KMS-11 (cell line): ENCODE data around the gene CHST10.

Experiments used
- H2AFZ ChIP-seq: fragments of 200-600 bp; sonication (generic); 2 replicates; pipeline ENCODE4 v1.6.1; 2016; ENCODE audit warnings: antibody characterized with exemption, mixed run types, low read depth
- H3K27ac ChIP-seq: fragments of 200-600 bp; sonication (generic); 2 replicates; pipeline ENCODE4 v1.6.1; 2016; ENCODE audit warnings: mild to moderate bottlenecking, mixed run types
- H3K27me3 ChIP-seq: fragments of 200-600 bp; sonication (generic); 2 replicates; pipeline ENCODE4 v1.6.1; 2017; ENCODE audit warnings: mild to moderate bottlenecking, low read depth, mixed run types, moderate library complexity; ENCODE audit not compliant: insufficient read depth
- H3K36me3 ChIP-seq: fragments of 200-600 bp; sonication (generic); 2 replicates; pipeline ENCODE4 v1.6.1; 2017; ENCODE audit warnings: mild to moderate bottlenecking, mixed run types; ENCODE audit not compliant: insufficient read depth
- H3K4me1 ChIP-seq: fragments of 200-600 bp; sonication (generic); 2 replicates; pipeline ENCODE4 v1.6.1; 2016; ENCODE audit warnings: mild to moderate bottlenecking, low read depth, mixed run types; ENCODE audit not compliant: poor library complexity, severe bottlenecking
- H3K4me2 ChIP-seq: fragments of 200-600 bp; sonication (generic); 2 replicates; pipeline ENCODE4 v1.7.0; 2016; ENCODE audit warnings: mild to moderate bottlenecking, mixed run types
- H3K4me3 ChIP-seq: fragments of 200-600 bp; sonication (generic); IDR thresholded peaks from 2 replicates; pipeline ENCODE4 v1.6.1; 2017; ENCODE audit warnings: low read depth, low read length, mixed read lengths; ENCODE audit not compliant: insufficient read depth
- H3K79me2 ChIP-seq: fragments of 200-600 bp; sonication (generic); 2 replicates; pipeline ENCODE4 v1.6.1; 2016; ENCODE audit warnings: low read depth, mixed run types; ENCODE audit not compliant: insufficient read depth
- H3K9ac ChIP-seq: fragments of 200-600 bp; sonication (generic); 2 replicates; pipeline ENCODE4 v1.6.1; 2016; ENCODE audit warnings: mild to moderate bottlenecking, mixed run types
- H4K20me1 ChIP-seq: fragments of 200-600 bp; sonication (generic); 2 replicates; pipeline ENCODE4 v1.6.1; 2016; ENCODE audit warnings: mild to moderate bottlenecking, mixed run types; ENCODE audit not compliant: insufficient read depth
- CTCF ChIP-seq: fragments of 200-600 bp; sonication (generic); conservative IDR thresholded peaks from 2 replicates; pipeline ENCODE4 v1.6.1; 2017; ENCODE audit warnings: low read depth, mild to moderate bottlenecking, antibody characterized with exemption, low read length, moderate library complexity, mixed read lengths

CHST10 gene

GRCh38 chr2:100399714-100400113 lies 17.8 kb downstream of the CHST10 start:
- Histone ChIP-seq H4K20me1 (no peaks in the 10 kb centered on the region), H3K4me1 (no peaks in the 10 kb centered on the region), H2AFZ (no peak overlapping the region), H3K27me3 (no peaks in the 10 kb centered on the region), H3K79me2 (no peaks in the 10 kb centered on the region), H3K36me3 (no peaks in the 10 kb centered on the region), H3K4me3 (no peak overlapping the region), H3K4me2 (no peak overlapping the region), H3K9ac (no peak overlapping the region), H3K27ac (no peak overlapping the region)
- no peak for TF ChIP-seq CTCF

GRCh38 chr2:100397976-100398375 lies 19.5 kb downstream of the CHST10 start:
- Histone ChIP-seq H3K4me1 (no peaks in the 10 kb centered on the region), H4K20me1 (no peaks in the 10 kb centered on the region), H3K36me3 (no peaks in the 10 kb centered on the region), H3K9ac (no peak overlapping the region), H2AFZ (no peak overlapping the region), H3K4me3 (no peak overlapping the region), H3K79me2 (no peaks in the 10 kb centered on the region), H3K27ac (no peak overlapping the region), H3K27me3 (no peaks in the 10 kb centered on the region), H3K4me2 (no peak overlapping the region)
- TF ChIP-seq CTCF: no peak

GRCh38 chr2:100397118-100397860 lies 20.2 kb downstream of the CHST10 start:
- H3K4me1 ChIP-seq: no peaks in the 10 kb centered on the region
- H3K27me3 ChIP-seq: no peaks in the 10 kb centered on the region
- H2AFZ ChIP-seq: no peak overlapping the region
- H3K79me2 ChIP-seq: no peaks in the 10 kb centered on the region
- TF ChIP-seq CTCF: no peak
- no peak overlapping the region for H3K27ac ChIP-seq
- no peak overlapping the region for H3K9ac ChIP-seq
- H4K20me1 ChIP-seq: no peaks in the 10 kb centered on the region
- H3K36me3 ChIP-seq: no peaks in the 10 kb centered on the region
- no peak overlapping the region for H3K4me3 ChIP-seq
- H3K4me2 ChIP-seq: no peak overlapping the region

- Histone ChIP-seq H3K4me1 (no peaks in the 10 kb centered on the region), H3K4me2 (no peak overlapping the region), H3K36me3 (no peaks in the 10 kb centered on the region), H3K9ac (no peak overlapping the region), H3K27me3 (no peaks in the 10 kb centered on the region), H3K27ac (no peak overlapping the region), H3K4me3 (no peak overlapping the region), H4K20me1 (no peaks in the 10 kb centered on the region), H2AFZ (no peak overlapping the region), H3K79me2 (no peaks in the 10 kb centered on the region)
- no peak for TF ChIP-seq CTCF
Observed at GRCh38 chr2:100396483-100396882, 21.0 kb downstream of the CHST10 start.
